ENCODE results near the gene RASSF4. TPM values are rescaled to one million over a fixed set of nuclear protein-coding genes. Genes with fewer than 3 reads are reported as not detected.

Gene RASSF4, protein sequence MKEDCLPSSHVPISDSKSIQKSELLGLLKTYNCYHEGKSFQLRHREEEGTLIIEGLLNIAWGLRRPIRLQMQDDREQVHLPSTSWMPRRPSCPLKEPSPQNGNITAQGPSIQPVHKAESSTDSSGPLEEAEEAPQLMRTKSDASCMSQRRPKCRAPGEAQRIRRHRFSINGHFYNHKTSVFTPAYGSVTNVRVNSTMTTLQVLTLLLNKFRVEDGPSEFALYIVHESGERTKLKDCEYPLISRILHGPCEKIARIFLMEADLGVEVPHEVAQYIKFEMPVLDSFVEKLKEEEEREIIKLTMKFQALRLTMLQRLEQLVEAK
- total RNA-seq (2021; ENCODE audit: unreplicated experiment) (2.8 TPM), Bru-seq, nascent RNA (percentile 27 among the genes with signal in this experiment), BruChase-seq, experiment 1, labeled RNA remaining after a 6-hour chase (percentile 26 among the genes with signal in this experiment), BruChase-seq, experiment 2, labeled RNA remaining after a 2-hour chase (percentile 30 among the genes with signal in this experiment)
- polyA plus RNA-seq (2012) = 0.96 and 1.8 TPM in 2 replicates
- long read RNA-seq, partial matches to known transcripts = 0 of 6 reads
- long read RNA-seq, other reads (novel, unspliced or antisense) = 4 of 6 reads

DNA sequence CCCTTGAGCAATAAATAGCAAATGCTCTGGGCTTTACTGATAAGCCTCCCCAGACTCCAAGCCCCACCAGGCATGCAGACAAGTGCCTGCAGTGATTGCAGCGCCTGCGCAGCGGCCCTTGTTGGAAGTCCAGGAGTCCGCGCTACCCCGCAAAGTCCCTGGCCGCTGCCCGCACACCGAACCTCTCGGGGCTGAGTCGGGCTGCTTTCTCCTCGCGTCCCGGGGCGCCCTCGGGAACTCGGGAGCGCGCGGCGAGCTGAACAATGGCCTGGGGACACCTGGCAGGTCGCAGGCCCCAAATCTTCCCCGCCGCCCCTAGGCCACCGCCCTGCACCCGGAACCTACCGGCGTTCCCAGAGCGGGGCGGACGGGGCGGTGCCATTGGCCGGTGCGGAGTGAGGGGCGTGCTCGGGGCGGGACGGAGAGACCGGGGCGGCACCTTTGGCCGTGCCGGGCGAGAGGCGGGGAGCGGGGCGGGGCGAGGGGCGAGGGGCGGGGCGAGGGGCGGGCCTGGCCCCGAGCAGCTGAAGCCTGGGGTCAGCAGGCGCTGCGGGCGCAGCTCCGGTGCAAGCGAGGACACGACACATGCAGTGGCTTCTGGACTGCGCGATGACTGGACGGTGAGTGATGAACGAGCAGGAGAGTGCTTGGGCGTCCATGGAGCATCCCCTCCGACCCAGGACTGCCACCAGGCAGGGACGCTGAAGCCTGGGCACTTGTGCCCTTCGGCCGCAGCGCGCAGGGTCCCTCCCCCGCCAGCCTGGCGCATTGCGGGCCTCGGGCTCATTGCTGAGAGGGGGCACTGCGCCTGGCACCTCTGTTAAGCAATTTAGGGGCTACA is at the start of gene RASSF4:
RASSF4 (plus strand) TSS at position 556 of the 841 bp plus-strand sequence. CDS start 10,401 bp downstream, outside the sequence.
- H3K4me2 ChIP-seq (ENCODE audit: low read length) = peak within 1 kb of the TSS; percentile 98
- H3K36me3 ChIP-seq (ENCODE audit: control insufficient read depth in 1 of 2, insufficient read depth in 2 of 2, low read length in 2 of 2) = no peaks in the 10 kb centered on the region
- no peaks in the 10 kb centered on the region for H3K27me3 ChIP-seq (ENCODE audit: insufficient read depth, low read length)
- H3K27ac ChIP-seq (ENCODE audit: low read depth, low read length) = peak within 1 kb of the TSS; percentile 50
- H3K9me2 ChIP-seq (ENCODE audit: insufficient read depth) = no peaks in the 10 kb centered on the region
- no peaks in the 10 kb centered on the region for H3K79me2 ChIP-seq (ENCODE audit: insufficient read depth, low read length)
- RAD21 ChIA-PET (ENCODE audit: low non-redundant PET in 1 of 2, low total read pairs in 2 of 2, uncharacterized antibody in 2 of 2, unreplicated experiment in 2 of 2) = interaction anchor here in 1 of 2 experiments (1.0 kb wide), 1 partner anchor 26 kb away, joined by 3 read pairs; no protein-coding TSS in a partner anchor
- ATAC-seq (peak; percentile 100), DNase-seq (ENCODE audit: low read depth, low spot score) (peak; percentile 52)
- peak within 1 kb of the TSS; percentile 75 to 92 for H3K4me3 ChIP-seq (replicated peaks in 1 of 2; ENCODE audit: low read depth in 1 of 2, low read length in 2 of 2)
- POLR2A ChIA-PET = no interaction called here
- H3K9me3 ChIP-seq (ENCODE audit: control insufficient read depth in 1 of 2, insufficient read depth in 1 of 2, low read depth in 1 of 2, low read length in 2 of 2) = no peaks in the 10 kb centered on the region
- CTCF ChIA-PET = interaction anchor here (1.7 kb wide), 1 partner anchor 27 kb away, joined by 4 read pairs; no protein-coding TSS in a partner anchor
- peaks cover 3 to 17% of the 10 kb centered on the region in 2 experiments; a peak in 3 of 4 replicates for H3K4me1 ChIP-seq (ENCODE audit: control insufficient read depth in 1 of 2, insufficient read depth in 2 of 2, low read length in 2 of 2)
- TSS peak; percentile 81 for BruUV-seq (replicated peaks)
- H3K9ac ChIP-seq (ENCODE audit: low read length) = peak within 1 kb of the TSS; percentile 79
- H4K20me1 ChIP-seq (ENCODE audit: insufficient read depth) = no peaks in the 10 kb centered on the region
- H2AFZ ChIP-seq (ENCODE audit: low read depth, low read length, poor library complexity, severe bottlenecking) = peak within 1 kb of the TSS; percentile 35
- intact Hi-C loops (cut with micrococcal nuclease) = loop anchor here (1.0 kb wide), 1 partner anchor 19 kb away; the partner anchor contains the start of gene DEPP1
- TF ChIP-seq RAD21 (IDR thresholded peaks at IDR 0.05; ENCODE audit: low read depth) (no peak), POLR2A (IDR thresholded peaks at IDR 0.05; ENCODE audit: borderline replicate concordance, extremely low read depth, insufficient read depth, insufficient read length) (peak; percentile 44), POLR2AphosphoS5 (IDR thresholded peaks at IDR 0.05; ENCODE audit: low read depth, low read length) (peak; percentile 90), ELF1 (IDR thresholded peaks at IDR 0.05; ENCODE audit: borderline replicate concordance, low read depth) (no peak; the same call in 1 of the 2 replicates), EGR1 (IDR thresholded peaks at IDR 0.05; ENCODE audit: low read depth) (no peak), SP1 (IDR thresholded peaks at IDR 0.05; ENCODE audit: low read depth) (no peak), YY1 (IDR thresholded peaks at IDR 0.05; ENCODE audit: extremely low read depth, insufficient replicate concordance, low read depth, low read length) (peak; percentile 37), ATF3 (IDR thresholded peaks at IDR 0.05) (no peak), JUND (IDR thresholded peaks at IDR 0.05) (no peak), CTCF (IDR thresholded peaks at IDR 0.05 in 2 of 3, conservative IDR thresholded peaks at IDR 0.05 in 1 of 3; ENCODE audit: borderline replicate concordance in 1 of 3, insufficient read depth in 1 of 3, low read depth in 2 of 3, low read length in 2 of 3) (no peak), REST (IDR thresholded peaks at IDR 0.05; ENCODE audit: low read depth) (no peak), ZBTB33 (IDR thresholded peaks at IDR 0.05; ENCODE audit: extremely low read depth, insufficient replicate concordance, low read length) (no peak), FOSL1 (IDR thresholded peaks at IDR 0.05; ENCODE audit: low read depth) (no peak), EZH2 (IDR thresholded peaks at IDR 0.05) (no peak)
